ENCODE measurements around the gene FAM180B.
"Not testable (repeated sequence)": the region's sequence is repeated elsewhere in the genome, so short reads cannot be mapped to it uniquely, and the experiment has no call there.

FAM180B gene

GRCh38 chr11:47586098-47586855 lies at the start of gene FAM180B:
Gene FAM180B, plus strand, starts transcription at chr11:47586678. Its CDS starts 91 bp downstream, at chr11:47586769.
- DNase-seq (ENCODE audit: low read depth in 2 of 2): no peak

GRCh38 chr11:47536915-47537314 lies 49.6 kb upstream of the FAM180B start:
- DNase-seq (ENCODE audit: low read depth in 2 of 2): no peak

GRCh38 chr11:47538741-47539565 lies 47.5 kb upstream of the FAM180B start:
- no peak for DNase-seq (ENCODE audit: low read depth in 2 of 2)

DNA sequence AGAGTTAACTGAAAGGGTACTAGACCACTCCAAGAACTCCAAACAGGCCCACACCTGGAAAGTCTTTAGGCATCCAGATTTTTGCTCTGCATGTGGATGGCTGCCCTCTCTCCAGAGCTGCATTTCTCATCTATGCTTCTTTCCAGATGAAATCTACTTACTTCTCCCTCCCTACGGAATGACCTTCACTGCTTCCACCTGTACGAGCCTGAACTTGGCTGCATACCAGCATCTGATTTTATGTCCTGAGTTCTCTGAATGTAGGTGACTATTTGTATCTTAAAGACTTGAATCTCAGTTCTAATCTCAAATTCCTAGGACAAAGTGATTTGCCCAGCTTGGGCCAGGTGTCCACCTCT lies 46.8 kb upstream of the FAM180B start:
- DNase-seq (ENCODE audit: low read depth in 2 of 2): no peak

DNA sequence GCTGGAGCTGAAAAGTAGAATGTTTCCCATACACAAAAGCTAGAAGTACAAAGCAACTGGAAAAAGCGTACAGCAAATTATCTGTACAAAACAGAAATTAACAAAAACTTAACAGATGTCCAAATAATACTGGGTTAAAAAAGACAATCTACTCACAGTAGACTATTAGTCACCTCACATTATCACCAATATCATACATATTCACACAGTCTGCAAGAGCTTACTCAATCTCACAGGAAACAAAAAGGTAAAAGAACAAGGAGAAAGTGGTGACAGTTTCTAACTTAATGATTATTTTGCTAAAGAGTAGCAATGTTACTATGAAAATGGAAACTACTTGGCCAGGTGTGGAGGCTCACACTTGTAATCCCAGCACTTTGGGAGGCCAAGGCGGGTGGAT lies 45.4 kb upstream of the FAM180B start:
- no peak for DNase-seq (ENCODE audit: low read depth in 2 of 2)

DNA sequence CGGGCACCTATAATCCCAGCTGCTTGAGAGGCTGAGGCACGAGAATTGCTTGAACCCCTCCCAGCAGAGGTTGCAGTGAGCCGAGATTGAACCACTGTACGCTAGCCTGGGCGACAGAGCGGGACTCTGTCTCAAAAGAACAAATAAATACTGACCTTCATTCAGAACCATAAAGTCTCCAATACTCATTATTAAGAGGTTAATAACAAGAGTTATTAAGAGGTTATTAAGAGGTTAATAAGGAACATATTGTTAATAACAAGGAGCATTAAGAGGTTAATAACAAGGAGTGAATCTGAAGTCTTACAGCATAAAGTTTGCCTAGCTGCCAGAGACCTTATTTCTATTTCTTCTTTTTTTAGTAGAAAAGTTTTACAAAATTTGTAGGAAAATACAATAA lies 41.2 kb upstream of the FAM180B start:
- DNase-seq (ENCODE audit: low read depth in 2 of 2): no peak

DNA sequence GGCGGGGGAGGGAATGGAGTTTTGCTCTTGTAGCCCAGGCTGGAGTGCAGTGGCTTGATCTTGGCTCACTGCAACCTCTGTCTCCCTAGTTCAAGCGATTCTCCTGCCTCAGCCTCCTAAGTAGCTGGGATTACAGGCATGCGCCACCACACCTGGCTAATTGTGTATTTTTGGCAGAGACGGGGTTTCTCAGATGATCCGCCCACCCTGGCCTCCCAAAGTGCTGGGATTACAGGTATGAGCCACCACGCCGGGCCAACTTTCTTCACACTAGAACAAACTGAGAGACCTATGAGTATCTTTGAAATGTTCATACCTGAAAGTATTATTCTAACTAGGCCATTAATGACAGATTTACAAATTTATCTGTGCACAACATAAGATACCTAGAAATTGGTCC lies 40.2 kb upstream of the FAM180B start:
- DNase-seq (ENCODE audit: low read depth in 2 of 2): not testable (repeated sequence)

DNA sequence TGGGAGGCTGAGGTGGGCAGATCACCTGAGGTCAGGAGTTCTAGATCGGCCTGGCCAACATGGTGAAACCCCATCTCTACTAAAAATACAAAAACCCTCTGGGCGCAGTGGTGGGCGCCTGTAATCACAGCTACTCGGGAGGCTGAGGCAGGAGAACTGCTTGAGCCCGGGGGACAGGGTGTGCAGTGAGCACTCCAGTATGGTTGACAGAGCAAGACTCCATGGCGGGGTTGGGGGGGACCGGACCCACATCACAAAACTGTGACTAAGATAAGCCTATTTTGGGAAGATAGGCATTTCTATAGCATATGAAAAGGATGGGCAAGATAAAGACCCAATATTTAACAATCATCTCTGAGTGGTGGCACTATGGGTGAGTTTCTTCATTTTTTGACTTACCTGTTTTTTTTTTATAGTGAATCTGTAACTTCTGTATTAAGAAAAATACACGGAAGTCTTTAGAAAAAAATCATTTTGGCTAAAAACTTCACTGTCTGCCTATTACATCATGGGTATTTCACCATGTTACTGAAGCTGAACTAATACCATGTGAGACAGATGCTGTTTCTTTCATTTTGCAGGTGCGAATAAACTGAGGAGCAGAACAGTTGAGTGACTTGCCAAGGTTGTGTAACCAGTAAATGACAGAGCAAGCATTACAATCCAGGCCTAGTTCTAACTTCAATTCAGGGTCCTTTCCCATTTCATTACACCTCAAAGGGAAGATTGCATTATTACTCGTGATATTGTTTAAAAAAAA lies 36.0 kb upstream of the FAM180B start:
- DNase-seq (ENCODE audit: low read depth in 2 of 2): no peak

GRCh38 chr11:47551086-47551485 lies 35.4 kb upstream of the FAM180B start:
- DNase-seq (ENCODE audit: low read depth in 2 of 2): no peak

GRCh38 chr11:47552056-47552565 lies 34.4 kb upstream of the FAM180B start:
- no peak for DNase-seq (ENCODE audit: low read depth in 2 of 2)

GRCh38 chr11:47552566-47553405 lies 33.7 kb upstream of the FAM180B start, which contains the start of gene CELF1:
Gene CELF1, minus strand, starts transcription at chr11:47553132. Its CDS starts 53,609 bp downstream, at chr11:47499523.
- peak; percentile 78 to 80 for DNase-seq (ENCODE audit: low read depth in 2 of 2)

DNA sequence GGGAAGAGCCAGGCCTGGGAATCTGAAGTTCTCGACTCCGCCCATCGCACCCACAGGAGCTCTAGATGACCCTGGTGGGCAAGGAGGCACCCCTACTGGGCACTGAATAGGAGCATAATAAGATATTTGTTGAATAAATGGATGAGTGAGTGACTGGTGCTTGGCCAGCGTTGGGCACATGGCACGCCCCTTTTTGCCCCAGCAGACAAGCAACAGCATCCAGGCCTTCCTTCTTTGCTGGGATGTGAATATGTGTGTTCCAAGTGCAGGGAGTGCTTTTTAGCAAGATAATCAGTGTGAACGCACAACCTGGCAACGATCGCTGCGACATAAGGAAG lies 33.1 kb upstream of the FAM180B start:
- DNase-seq (ENCODE audit: low read depth in 2 of 2): no peak

- DNase-seq (ENCODE audit: low read depth in 2 of 2): not testable (repeated sequence)
These were observed 29.5 kb upstream of the FAM180B start for GRCh38 chr11:47557004-47557403.

DNA sequence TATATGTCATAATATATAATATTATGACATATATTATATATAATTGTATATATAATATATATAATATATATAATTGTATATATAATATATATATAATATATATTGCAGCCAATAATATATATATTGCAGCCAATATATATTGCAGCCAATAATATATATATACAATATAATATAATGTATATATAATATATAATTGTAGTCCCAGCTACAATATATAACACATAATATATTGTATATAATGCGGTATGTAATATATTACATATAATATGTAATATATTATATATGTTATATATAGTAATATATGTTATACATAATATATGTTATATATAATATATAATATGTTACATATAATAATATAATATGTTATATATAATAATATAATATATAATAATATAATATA lies 27.8 kb upstream of the FAM180B start:
- DNase-seq (ENCODE audit: low read depth in 2 of 2): no peak

DNA sequence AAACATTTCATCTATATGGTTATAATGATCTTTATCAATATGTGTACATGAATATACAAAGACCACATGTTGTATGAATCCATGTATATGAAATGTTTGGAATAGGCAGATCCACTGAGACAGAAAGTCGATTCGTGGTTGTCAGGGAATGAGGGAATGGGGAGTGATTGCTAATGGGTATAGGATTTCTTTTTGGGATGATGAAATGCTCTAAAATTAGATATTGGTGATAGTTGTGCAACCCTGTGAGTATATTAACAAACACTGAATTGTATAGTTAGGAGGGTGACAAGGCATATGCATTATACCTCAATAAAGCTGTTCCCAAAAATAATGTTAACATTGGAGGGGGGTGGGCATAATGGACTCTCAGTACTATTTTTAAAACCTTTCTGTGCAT lies 26.1 kb upstream of the FAM180B start:
- no peak for DNase-seq (ENCODE audit: low read depth in 2 of 2)

DNA sequence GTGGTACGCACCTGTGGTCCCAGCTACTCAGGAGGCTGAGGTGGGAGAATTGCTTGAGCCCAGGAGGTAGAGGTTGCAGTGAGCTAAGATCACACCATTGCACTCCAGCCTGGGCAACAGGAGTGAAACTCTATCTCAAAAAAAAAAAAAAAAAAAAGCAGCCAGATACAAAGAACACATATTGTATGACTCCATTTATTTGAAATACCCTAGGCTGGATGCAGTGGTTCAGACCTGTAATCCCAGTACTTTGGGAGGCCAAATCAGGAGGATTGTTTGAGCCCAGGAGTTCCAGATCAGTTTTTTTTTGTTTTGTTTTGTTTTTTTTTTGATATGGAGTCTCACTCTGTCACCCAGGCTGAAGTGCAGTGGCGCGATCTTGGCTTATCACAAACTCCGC lies 24.1 kb upstream of the FAM180B start:
- DNase-seq (ENCODE audit: low read depth in 2 of 2): not testable (repeated sequence)

DNA sequence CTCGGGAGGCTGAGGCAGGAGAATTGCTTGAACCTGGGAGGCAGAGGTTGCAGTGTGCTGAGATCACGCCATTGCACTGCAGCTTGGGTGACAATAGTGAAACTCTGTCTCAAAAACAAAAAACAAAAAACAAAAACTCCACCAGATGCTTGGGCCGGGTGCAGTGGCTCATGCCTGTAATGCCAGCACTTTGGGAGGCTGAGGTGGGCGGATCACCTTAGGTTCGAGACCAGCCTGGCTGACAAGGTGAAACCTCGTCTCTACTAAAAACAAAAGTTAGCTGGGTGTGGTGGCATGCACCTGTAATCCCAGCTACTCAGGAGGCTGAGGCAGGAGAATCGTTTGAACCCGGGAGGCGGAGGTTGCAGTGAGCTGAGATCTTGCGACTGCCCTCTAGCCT lies 22.1 kb upstream of the FAM180B start:
- DNase-seq (ENCODE audit: low read depth in 2 of 2): not testable (repeated sequence)

DNA sequence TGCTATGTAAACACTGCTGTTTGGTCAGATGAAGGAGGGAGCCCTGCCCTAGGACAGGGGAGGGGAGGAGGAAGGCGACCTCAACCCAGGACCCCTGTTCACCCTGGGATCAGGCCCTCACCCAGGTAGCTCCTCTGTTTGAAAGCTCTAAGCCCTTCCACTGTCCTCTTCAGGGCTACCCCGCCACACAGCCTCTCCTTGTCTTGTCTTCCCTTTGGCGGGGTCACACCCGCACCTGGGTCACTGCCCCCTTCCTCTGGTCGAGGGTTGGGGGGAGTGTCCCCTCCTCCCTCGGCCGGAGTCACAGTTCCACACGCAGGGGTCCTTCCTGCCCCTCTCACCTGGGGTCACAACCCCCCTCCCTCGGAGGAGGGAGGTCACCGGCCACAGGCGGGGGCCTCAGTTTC lies 21.5 kb upstream of the FAM180B start:
- no peak for DNase-seq (ENCODE audit: low read depth in 2 of 2)

- DNase-seq (ENCODE audit: low read depth in 2 of 2): no peak
These were observed 20.9 kb upstream of the FAM180B start, which contains the start of gene PTPMT1 for GRCh38 chr11:47565340-47566148. Gene PTPMT1, plus strand, starts transcription at chr11:47565599. Its CDS starts 24 bp downstream, at chr11:47565623.

GRCh38 chr11:47566149-47566698 lies 20.3 kb upstream of the FAM180B start:
- no peak for DNase-seq (ENCODE audit: low read depth in 2 of 2)
